Renal cortex interstitium (tissue), 3 donors: ENCODE results near the gene UBQLN3. TPM values are rescaled to one million over a fixed set of nuclear protein-coding genes. Genes with fewer than 3 reads are reported as not detected.

Source experiments
- polyA plus RNA-seq, 3 donors: library from polyadenylated mRNA; unstranded; fragments of 120-200 nt; gene quantifications; one replicate each; pipeline ENCODE4 v1.2.1, GENCODE V29; 2013; ENCODE audit not compliant: insufficient read length in 3 of 3

Gene UBQLN3
- polyA plus RNA-seq, 3 donors, result not detected

Other genes starting within 250 kb of the UBQLN3 start
- gene HBE1, start 240.0 kb downstream of the UBQLN3 start, polyA plus RNA-seq, result 10 to 100 TPM in 1 of 3 donors, 1 to 10 TPM in 2; 2.4 to 26.1 (median 9.6) TPM
- under 1 TPM in 2 of 3 donors, not detected in 1; 0.11 to 0.27 TPM for gene OR51B4, start 208.0 kb downstream of the UBQLN3 start, polyA plus RNA-seq
- gene OR51B2, start 185.7 kb downstream of the UBQLN3 start, polyA plus RNA-seq, result not detected
- gene OR51B5, start 166.4 kb downstream of the UBQLN3 start, polyA plus RNA-seq, result under 1 TPM; 0.33 to 0.56 (median 0.50) TPM
- not detected for gene OR51B6, start 158.4 kb downstream of the UBQLN3 start, polyA plus RNA-seq
- not detected for gene OR51M1, start 126.1 kb downstream of the UBQLN3 start, polyA plus RNA-seq
- not detected for gene OR51Q1, start 87.8 kb downstream of the UBQLN3 start, polyA plus RNA-seq
- gene OR51I1, start 68.4 kb downstream of the UBQLN3 start, polyA plus RNA-seq, result not detected
- under 1 TPM in 1 of 3 donors, not detected in 2; 0.09 TPM for gene OR51I2, start 60.6 kb downstream of the UBQLN3 start, polyA plus RNA-seq
- gene OR52D1, start 21.3 kb downstream of the UBQLN3 start, polyA plus RNA-seq, result not detected
- gene UBQLNL, start 6.7 kb upstream of the UBQLN3 start, polyA plus RNA-seq, result under 1 TPM; 0.56 to 0.85 (median 0.62) TPM
- gene OR52H1, start 38.6 kb upstream of the UBQLN3 start, polyA plus RNA-seq, result not detected
- gene OR52B6, start 70.9 kb upstream of the UBQLN3 start, polyA plus RNA-seq, result not detected
- 10 to 100 TPM; 22.2 to 30.3 (median 24.0) TPM for gene TRIM6, start 86.7 kb upstream of the UBQLN3 start, polyA plus RNA-seq
- 10 to 100 TPM in 1 of 3 donors, 1 to 10 TPM in 2; 7.3 to 10.7 (median 7.9) TPM for gene TRIM34, start 115.0 kb upstream of the UBQLN3 start, polyA plus RNA-seq
- gene TRIM5, start 175.1 kb upstream of the UBQLN3 start, polyA plus RNA-seq, result 10 to 100 TPM; 38.4 to 49.2 (median 39.7) TPM
- 10 to 100 TPM in 1 of 3 donors, 1 to 10 TPM in 2; 6.1 to 13.9 (median 7.0) TPM for gene TRIM22, start 179.8 kb upstream of the UBQLN3 start, polyA plus RNA-seq
- gene OR56B1, start 226.5 kb upstream of the UBQLN3 start, polyA plus RNA-seq, result not detected
- not detected for gene OR52N4, start 244.3 kb upstream of the UBQLN3 start, polyA plus RNA-seq